Progenitor cell of endocrine pancreas (in vitro differentiated cells): ENCODE results near the gene PSEN1. TPM values are rescaled to one million over a fixed set of nuclear protein-coding genes. Genes with fewer than 3 reads are reported as not detected.

Experiments used
- DNase-seq: peaks from one replicate; pipeline ENCODE4 v3.0.0; 2021; ENCODE audit warnings: low spot score; ENCODE audit not compliant: unreplicated experiment
- H3K27ac Mint-ChIP-seq: 2 replicates; pipeline ENCODE4 v1.8.0; 2021; ENCODE audit warnings: mild to moderate bottlenecking, moderate library complexity, mixed read lengths
- H3K27me3 Mint-ChIP-seq: 2 replicates; pipeline ENCODE4 v1.8.0; 2021; ENCODE audit warnings: mixed read lengths
- H3K36me3 Mint-ChIP-seq: 2 replicates; pipeline ENCODE4 v1.8.0; 2022; ENCODE audit warnings: mixed read lengths; ENCODE audit not compliant: insufficient read depth
- H3K4me1 Mint-ChIP-seq: 2 replicates; pipeline ENCODE4 v1.8.0; 2021; ENCODE audit warnings: low read depth, mixed read lengths
- H3K4me3 Mint-ChIP-seq: 2 replicates; pipeline ENCODE4 v1.8.0; 2021; ENCODE audit warnings: low read depth, mild to moderate bottlenecking, moderate library complexity, mixed read lengths
- H3K9me3 Mint-ChIP-seq: 2 replicates; pipeline ENCODE4 v1.8.0; 2021; ENCODE audit warnings: low read depth, mixed read lengths
- CTCF ChIP-seq: fragments of 200-600 bp; sonication (generic); IDR thresholded peaks from one replicate; pipeline ENCODE4 v1.5.0; 2021; ENCODE audit warnings: antibody characterized with exemption, mild to moderate bottlenecking; ENCODE audit not compliant: unreplicated experiment
- total RNA-seq: library from RNA; stranded (reverse); gene quantifications from 2 replicates; pipeline ENCODE4 v1.2.1, GENCODE V29; 2021

The PSEN1 gene
- total RNA-seq, 1 donor from 2014 or later: 61.7 TPM

GRCh38 chr14:73250781-73251500, 114.6 kb downstream of the PSEN1 start:
- Mint-ChIP-seq H3K9me3 (no peaks in the 10 kb centered on the region), H3K4me3 (no peak overlapping the region), H3K36me3 (no peaks in the 10 kb centered on the region), H3K27ac (no peak overlapping the region), H3K27me3 (peaks cover 3% of the 10 kb centered on the region), H3K4me1 (no peaks in the 10 kb centered on the region)
- no peak for TF ChIP-seq CTCF
- no peak for DNase-seq

- Mint-ChIP-seq H3K9me3 (no peaks in the 10 kb centered on the region), H3K27me3 (peaks cover 3% of the 10 kb centered on the region), H3K4me3 (no peak overlapping the region), H3K36me3 (no peaks in the 10 kb centered on the region), H3K4me1 (no peaks in the 10 kb centered on the region), H3K27ac (no peak overlapping the region)
- no peak for TF ChIP-seq CTCF
- DNase-seq: no peak
These were observed 115.4 kb downstream of the PSEN1 start for GRCh38 chr14:73251516-73252215.

- DNase-seq: no peak
- no peak overlapping the region for H3K4me3 Mint-ChIP-seq
- H3K9me3 Mint-ChIP-seq: no peaks in the 10 kb centered on the region
- H3K27ac Mint-ChIP-seq: no peak overlapping the region
- no peaks in the 10 kb centered on the region for H3K36me3 Mint-ChIP-seq
- TF ChIP-seq CTCF: no peak
- H3K4me1 Mint-ChIP-seq: no peaks in the 10 kb centered on the region
- H3K27me3 Mint-ChIP-seq: peaks cover 3% of the 10 kb centered on the region
These were observed 116.4 kb downstream of the PSEN1 start for GRCh38 chr14:73252491-73253322.

- H3K9me3 Mint-ChIP-seq: no peaks in the 10 kb centered on the region
- no peak for TF ChIP-seq CTCF
- no peak for DNase-seq
- no peaks in the 10 kb centered on the region for H3K4me1 Mint-ChIP-seq
- H3K27ac Mint-ChIP-seq: no peak overlapping the region
- no peaks in the 10 kb centered on the region for H3K36me3 Mint-ChIP-seq
- H3K27me3 Mint-ChIP-seq: peaks cover 3% of the 10 kb centered on the region
- H3K4me3 Mint-ChIP-seq: no peak overlapping the region
These were observed 117.0 kb downstream of the PSEN1 start for GRCh38 chr14:73253323-73253610.

GRCh38 chr14:73253721-73254120, 117.4 kb downstream of the PSEN1 start:
- no peak for DNase-seq
- H3K9me3 Mint-ChIP-seq: no peaks in the 10 kb centered on the region
- H3K27me3 Mint-ChIP-seq: peaks cover 3% of the 10 kb centered on the region
- TF ChIP-seq CTCF: no peak
- no peak overlapping the region for H3K27ac Mint-ChIP-seq
- no peaks in the 10 kb centered on the region for H3K36me3 Mint-ChIP-seq
- no peak overlapping the region for H3K4me3 Mint-ChIP-seq
- H3K4me1 Mint-ChIP-seq: no peaks in the 10 kb centered on the region
